Measurements from ENCODE around the gene PRXL2C.
"Not testable (repeated sequence)": the region's sequence is repeated elsewhere in the genome, so short reads cannot be mapped to it uniquely, and the experiment has no call there.

PRXL2C gene

DNA sequence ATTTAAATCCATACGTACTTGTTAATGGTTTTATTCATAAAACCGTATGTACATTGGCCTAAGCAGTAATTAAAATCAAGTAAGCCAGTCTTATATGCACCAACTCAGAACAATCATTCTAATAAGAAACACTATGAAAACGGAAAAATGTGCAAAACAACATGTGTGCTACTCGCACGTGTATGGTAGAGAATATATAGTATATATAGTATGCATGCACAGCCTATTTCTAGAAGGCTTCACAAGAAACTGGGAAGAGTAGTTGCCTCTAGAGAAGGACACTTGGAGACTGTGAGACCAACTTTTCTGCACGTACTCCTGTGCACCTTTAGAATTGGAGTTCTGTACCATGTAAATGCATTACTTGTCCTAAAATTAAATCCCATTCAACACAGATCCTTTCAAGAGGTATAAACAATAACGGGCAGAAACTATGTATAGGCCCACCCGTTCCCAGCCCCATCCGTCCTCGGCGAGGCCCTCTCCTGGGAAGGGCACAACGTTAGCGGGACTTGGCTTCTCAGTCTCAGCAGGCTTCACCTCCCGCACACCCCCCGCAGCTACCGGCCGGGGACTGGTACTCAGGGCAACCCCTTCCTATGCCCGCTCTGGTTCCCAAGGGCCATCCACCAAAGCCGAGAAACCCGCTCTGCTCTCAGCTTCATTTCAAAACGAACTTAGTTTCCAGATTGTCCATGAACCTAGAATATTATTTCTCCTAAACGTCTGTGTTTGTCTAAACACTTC, 37.5 kb downstream of the PRXL2C start:
- no peak for DNase-seq
- in situ Hi-C loops (cut with HindIII; ENCODE audit: low pct_ligation_motif_present, low pct_unique_long_range_greater_than_20kb, low sequenced_read_pairs) = no loop called here

- in situ Hi-C loops (cut with HindIII; ENCODE audit: low pct_ligation_motif_present, low pct_unique_long_range_greater_than_20kb, low sequenced_read_pairs) = no loop called here
These were observed 38.2 kb downstream of the PRXL2C start for GRCh38 chr9:96616817-96617438.

GRCh38 chr9:96615411-96615810, 39.7 kb downstream of the PRXL2C start:
- in situ Hi-C loops (cut with HindIII; ENCODE audit: low pct_ligation_motif_present, low pct_unique_long_range_greater_than_20kb, low sequenced_read_pairs) = no loop called here
- no peak for DNase-seq

More at GRCh38 chr9:96616817-96617438, 38.2 kb downstream of the PRXL2C start:
- no peak for DNase-seq

DNA sequence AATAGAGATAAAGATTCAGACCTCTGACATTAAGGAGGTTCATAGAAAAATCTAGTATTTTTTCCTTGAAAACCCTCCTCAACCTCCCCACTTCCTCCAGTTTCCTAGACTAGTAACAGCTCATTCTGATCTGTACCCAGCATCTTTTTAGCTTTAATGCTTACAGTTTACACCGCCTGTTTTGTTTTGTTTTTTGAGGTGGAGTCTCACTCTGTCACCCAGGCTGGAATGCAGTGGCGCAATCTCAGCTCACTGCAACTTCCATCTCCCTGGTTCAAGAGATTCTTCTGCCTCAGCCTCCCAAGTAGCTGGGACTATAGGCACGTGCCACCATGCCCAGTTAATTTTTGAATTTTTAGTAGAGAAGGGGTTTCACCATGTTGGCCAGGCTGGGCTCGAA, 40.5 kb downstream of the PRXL2C start:
- in situ Hi-C loops (cut with HindIII; ENCODE audit: low pct_ligation_motif_present, low pct_unique_long_range_greater_than_20kb, low sequenced_read_pairs); DNase-seq: not testable (repeated sequence)

GRCh38 chr9:96612966-96613589, 42.0 kb downstream of the PRXL2C start:
- in situ Hi-C loops (cut with HindIII; ENCODE audit: low pct_ligation_motif_present, low pct_unique_long_range_greater_than_20kb, low sequenced_read_pairs) = no loop called here
- no peak for DNase-seq

DNA sequence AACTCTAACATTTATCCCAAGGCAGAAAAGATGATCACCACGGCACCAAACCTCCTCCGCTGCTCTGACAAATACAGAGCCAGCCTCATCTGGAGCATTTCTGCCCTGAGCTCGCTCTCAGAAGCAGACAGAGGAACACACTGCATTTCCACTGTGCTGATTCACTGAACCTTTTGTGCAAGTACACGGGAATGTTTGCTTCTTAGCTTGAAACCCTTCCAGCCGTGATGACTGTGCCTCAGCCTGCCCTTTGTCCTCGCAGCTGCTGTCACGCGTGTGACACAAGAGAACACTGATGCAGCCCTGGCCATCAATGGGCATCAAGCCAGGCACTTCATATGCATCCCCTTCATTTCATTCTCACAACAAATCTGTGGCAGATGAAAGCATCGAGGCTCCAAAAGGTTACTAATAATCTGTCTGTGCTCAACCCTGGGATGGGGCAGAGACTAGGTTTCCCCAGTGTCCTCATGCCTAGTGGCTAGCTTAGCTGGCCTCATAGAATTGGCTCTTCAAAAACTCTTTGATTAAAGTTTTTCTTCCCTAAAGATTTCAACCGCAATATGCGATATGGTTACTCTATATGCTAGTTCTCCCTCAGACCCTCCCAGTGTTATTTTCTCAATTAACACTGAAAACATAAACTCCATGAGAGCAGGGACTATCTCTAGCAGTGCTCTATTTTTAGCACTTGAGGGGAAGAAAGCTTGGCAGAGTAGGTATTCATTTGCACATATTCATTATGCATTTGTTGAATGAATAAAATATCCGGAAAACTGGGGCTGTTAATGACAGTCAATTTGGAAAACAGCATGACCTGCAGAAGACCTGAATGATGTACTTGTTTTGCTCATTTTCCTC, 42.8 kb downstream of the PRXL2C start:
- DNase-seq = peak; percentile 67
- in situ Hi-C loops (cut with HindIII; ENCODE audit: low pct_ligation_motif_present, low pct_unique_long_range_greater_than_20kb, low sequenced_read_pairs) = no loop called here

GRCh38 chr9:96611302-96611701, 43.8 kb downstream of the PRXL2C start:
- DNase-seq = no peak
- in situ Hi-C loops (cut with HindIII; ENCODE audit: low pct_ligation_motif_present, low pct_unique_long_range_greater_than_20kb, low sequenced_read_pairs) = no loop called here

GRCh38 chr9:96609732-96610131, 45.4 kb downstream of the PRXL2C start:
- in situ Hi-C loops (cut with HindIII; ENCODE audit: low pct_ligation_motif_present, low pct_unique_long_range_greater_than_20kb, low sequenced_read_pairs) = no loop called here
- DNase-seq = no peak

- in situ Hi-C loops (cut with HindIII; ENCODE audit: low pct_ligation_motif_present, low pct_unique_long_range_greater_than_20kb, low sequenced_read_pairs) = no loop called here
- DNase-seq = no peak
These were observed 47.1 kb downstream of the PRXL2C start for GRCh38 chr9:96607971-96608370.

DNA sequence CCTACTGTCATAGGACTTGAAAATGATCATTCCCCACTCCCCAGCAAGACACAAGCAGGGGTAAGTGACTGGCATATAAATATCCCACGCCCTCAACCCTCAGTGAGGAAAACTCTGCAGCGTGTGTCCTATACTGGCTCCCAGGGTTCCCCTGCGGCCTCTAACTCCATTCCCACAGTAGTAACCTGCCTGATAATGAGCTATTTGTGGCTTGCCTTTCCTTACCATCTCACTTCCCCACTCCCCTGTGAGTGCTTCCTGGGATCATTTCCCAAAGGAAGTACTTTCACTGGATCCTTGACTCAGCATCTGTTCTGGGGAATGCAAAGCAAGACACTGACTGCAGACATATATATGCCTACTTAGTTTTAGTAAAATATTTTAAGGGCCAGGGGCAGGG, 49.8 kb downstream of the PRXL2C start:
- DNase-seq = no peak
- in situ Hi-C loops (cut with HindIII; ENCODE audit: low pct_ligation_motif_present, low pct_unique_long_range_greater_than_20kb, low sequenced_read_pairs) = no loop called here

GRCh38 chr9:96604004-96604319, 51.2 kb downstream of the PRXL2C start:
- DNase-seq = no peak
- in situ Hi-C loops (cut with HindIII; ENCODE audit: low pct_ligation_motif_present, low pct_unique_long_range_greater_than_20kb, low sequenced_read_pairs) = no loop called here

DNA sequence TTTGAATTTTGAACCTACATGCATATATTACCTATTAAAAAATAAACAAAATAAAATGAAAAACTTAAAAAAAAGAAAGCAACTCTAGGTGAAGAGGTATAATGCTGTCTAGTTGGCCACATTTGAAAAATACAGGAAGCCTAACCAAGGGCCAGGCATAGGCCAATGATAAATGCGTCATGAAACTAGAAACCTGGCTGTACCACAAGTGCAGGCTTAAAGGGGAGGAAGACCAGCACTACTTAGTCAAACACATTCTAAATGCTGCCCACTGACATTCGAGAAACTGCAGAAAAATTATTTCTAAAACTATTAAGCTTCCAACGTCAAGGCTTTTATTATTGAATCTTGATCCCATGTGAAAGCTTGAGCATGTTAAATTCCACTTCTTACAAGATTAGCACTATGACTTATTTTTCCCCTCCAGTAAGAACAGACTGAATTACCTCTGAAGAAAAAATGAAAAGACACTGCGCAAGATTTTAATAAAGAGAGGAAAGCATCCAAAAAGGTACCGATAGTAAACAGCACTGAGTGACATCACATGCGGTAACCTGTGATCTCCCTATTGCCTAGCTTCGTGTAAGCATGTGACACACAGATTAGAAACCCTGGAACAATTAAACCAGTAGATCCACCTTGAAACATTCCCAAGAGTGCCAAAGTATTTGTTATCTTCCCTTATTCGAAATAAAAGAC, 51.7 kb downstream of the PRXL2C start:
- no peak for DNase-seq
- in situ Hi-C loops (cut with HindIII; ENCODE audit: low pct_ligation_motif_present, low pct_unique_long_range_greater_than_20kb, low sequenced_read_pairs) = no loop called here

GRCh38 chr9:96599298-96599697, 55.8 kb downstream of the PRXL2C start:
- in situ Hi-C loops (cut with HindIII; ENCODE audit: low pct_ligation_motif_present, low pct_unique_long_range_greater_than_20kb, low sequenced_read_pairs) = no loop called here
- DNase-seq = no peak

- in situ Hi-C loops (cut with HindIII; ENCODE audit: low pct_ligation_motif_present, low pct_unique_long_range_greater_than_20kb, low sequenced_read_pairs) = no loop called here
- DNase-seq = no peak
These were observed 58.5 kb downstream of the PRXL2C start for GRCh38 chr9:96596601-96597111.
